ENCODE data around the gene SPAG16.
"Not testable (repeated sequence)": the region's sequence is repeated elsewhere in the genome, so short reads cannot be mapped to it uniquely, and the experiment has no call there.

SPAG16 gene

DNA sequence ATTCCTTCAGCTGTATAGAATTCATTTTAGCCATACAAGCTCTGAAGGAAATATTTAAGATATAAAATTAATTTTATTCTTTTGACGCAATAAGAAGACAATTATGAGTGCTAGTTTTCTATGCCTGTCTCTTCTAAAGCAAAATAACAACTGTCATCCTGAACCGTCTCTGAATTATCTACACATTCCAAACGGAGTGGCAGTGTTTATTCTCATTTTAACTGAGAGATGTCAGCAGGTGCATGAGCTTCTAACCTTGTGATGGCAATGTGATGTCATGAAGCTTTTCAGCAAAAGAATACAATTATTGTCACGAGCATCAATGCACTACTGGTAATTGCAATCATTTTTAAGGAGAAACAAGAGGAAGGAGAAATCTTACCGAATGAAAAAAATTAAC is 274.8 kb downstream of the SPAG16 start:
- no peak for DNase-seq

DNA sequence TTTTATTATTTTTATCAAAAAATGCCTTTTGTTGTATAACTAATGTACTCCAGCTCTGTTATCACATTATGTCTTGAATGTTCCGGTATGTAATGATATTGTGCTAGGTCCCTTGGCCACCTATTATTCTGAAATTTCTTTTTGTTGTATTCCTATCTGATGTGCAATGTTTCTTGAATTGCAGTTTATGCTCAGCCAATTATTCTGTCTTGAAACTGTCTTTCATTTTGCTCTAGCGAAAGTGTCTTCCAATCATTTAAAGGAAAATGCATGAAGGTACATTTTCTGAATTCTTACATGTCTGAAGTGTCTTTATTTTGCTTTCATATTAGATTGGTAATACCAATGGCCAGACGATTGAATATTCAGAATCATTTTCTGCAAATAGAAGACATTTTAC is 277.5 kb downstream of the SPAG16 start:
- no peak for DNase-seq

DNA sequence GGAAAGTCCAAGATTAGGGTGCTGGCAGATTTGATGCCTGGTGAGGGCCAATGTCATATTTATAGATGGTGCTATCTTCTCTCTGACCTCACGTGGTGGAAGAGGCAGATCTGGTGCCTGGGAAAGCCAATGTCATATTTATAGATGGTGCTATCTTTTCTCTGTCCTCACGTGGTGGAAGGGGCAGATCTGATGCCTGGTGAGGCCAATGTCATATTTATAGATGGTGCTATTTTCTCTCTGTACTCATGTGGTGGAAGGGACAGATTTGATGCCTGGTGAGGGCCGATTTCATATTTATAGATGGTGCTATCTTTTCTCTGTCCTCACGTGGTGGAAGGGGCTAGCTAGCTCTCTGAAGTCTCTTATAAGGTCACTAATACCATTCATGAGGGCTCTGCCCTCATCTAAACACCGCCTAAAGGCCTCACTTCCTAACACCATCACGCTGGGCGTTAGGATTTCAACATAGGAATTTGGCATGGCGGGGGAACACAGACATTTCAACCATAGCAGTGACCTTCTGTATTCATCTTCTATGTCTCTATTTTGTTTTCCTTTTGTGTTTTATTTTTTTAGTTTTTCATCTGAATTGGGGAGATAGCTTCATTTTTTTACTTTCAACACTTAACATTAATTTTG is 278.4 kb downstream of the SPAG16 start:
- no peak for DNase-seq

DNA sequence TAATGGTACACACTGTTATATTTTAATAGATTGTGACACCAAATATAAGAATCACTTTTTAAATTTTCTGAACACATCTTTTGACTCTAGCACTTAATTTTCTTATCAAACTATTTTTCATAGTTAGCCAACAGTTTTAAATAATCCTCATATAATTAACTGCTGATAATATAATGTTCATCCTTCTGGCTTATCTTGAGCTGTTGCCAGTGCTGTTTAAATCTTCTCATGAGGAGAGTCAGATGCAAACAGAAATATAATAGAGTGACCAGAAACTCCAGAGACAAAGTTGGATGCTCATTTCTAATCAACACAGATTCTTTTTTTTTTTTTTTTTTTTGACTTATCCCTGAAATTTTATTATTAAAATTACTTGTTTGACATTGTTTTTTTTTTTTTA is 282.6 kb downstream of the SPAG16 start:
- DNase-seq: no peak

DNA sequence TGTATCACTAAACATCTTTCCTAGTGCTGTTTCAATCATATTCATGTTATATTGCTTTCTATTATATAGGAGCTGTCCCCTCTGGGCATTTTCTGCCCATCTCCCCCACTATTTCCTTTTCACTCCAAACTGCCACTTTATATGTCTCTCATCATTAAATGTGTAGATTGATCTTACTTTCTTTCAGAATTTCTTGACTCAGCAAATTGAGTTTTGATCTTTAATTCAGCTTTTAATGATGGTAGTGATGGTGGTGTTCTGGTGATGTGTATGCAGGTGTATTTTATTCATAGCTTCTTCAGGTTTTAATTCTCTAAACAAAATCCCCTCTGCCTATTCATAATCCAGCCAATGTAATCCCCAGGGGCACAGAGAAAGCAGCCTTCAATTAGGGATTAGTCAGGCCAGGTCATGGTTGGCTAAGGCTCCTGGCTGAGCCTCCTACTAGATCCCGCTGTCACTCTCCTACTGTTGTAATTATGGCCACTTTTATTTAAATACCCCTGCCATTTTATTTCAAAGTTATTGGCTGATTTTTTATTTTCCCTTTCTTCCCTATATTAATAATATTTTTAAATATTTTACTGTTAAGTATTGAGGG is 325.4 kb downstream of the SPAG16 start:
- no peak for DNase-seq

DNA sequence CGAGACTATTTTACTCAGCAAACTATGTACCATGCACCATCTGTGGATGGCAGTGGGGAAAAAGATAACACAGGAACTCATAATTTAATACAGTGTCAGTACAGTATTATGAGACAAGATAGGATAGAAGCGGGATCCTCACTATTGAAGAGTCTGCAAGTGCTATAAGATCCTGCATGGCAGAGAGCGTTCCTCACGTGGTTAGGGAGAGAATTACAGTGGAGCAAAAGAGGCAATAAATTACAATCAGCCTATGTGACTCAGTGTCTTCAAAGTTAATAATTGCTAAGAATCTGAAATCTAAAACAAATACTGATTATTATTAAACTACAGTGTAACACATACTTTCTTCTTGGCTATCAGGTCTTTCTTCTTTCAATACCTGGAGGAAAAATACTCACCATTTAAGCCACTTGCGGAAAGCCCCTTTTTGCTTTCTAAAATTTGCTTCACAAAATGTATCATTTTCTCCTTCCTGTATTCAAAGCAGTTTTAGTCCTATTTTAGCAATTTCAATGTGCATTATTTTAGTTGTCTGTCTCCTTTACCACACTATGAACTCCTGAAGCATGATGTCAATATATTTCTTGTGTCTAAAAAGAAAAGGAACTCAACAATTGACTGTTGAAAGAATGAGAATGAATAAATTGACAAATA is 342.9 kb downstream of the SPAG16 start:
- no peak for DNase-seq

DNA sequence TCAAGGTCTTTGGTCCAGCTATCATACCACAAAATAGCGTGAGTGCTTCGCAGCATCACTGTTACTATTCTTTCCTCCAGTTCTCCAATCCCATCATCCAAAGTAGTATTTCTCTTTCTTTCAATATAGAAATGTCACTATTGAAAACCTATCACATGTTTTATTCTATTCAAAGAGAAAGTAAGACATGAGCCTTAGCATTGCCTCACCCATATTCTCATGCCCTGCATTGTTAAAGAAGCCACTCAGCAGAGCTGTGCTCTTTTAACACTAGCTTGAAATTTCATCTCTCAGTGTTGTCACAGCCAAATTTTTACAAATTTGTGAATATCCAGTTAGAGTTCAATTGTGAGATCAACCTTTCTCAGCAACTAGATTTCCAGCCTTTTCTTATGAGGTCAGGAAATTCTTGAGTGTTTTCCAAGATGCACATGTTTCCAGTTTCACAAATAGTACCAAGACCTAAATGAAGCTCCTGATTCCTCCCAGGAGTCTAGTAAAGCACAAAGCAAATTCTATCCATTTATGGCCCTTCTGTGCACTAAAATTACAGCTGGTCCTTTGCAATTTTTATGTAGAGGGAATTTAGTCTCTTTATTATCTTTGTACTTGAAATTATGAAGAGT is 343.7 kb downstream of the SPAG16 start:
- DNase-seq: no peak

DNA sequence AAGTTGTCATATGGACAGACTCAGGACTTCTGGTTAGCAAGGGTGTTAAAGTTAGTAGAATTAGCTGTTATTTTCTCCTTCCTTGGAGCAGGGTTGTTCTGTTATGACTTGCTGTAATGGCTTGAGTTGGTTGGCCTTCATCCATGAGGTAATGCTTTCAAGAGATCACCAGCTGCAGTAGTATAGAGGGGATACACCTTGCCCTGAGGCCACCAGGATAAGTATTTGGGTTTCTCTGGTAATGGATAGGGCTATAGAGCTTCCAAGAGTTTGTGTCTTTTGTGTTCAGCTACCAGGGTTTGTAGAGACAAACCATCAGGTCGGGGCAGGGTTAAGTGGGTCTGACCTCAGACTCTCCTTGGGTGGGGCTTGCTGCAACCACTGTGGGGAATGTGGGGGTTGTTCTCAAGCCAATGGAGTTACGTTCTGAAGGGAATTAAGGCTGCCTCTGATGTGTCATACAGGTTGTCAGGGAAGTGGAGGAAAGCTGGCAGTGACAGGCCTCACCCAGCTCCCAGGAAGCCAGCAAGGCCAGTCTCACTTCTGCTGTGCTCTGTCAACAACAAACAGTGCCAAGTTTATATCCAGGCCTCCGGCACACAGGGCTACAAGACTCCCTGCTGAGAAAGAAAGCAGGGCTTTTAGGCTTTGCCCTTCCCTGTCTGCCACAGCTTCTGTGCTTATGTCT is 356.6 kb downstream of the SPAG16 start:
- no peak for DNase-seq

DNA sequence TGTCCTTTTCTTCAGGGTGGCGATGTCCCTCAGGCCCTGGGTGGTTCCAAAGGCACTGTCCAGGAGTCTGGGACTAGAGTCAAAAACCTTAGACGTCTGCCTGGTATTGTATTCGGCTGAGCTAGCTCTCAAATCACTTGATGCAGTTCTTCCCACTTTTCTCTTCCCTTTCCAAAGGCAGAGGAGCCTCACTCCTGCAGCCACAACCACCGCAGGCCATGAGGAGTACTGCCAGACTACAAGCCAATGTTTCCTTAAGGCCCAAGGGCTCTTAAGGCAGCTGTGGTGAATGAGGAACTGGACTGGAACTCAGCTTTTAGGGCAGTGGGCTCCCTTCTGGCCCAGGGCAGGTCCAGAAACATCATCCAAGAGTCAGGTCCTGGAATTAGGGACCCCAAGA is 360.7 kb downstream of the SPAG16 start:
- no peak for DNase-seq

DNA sequence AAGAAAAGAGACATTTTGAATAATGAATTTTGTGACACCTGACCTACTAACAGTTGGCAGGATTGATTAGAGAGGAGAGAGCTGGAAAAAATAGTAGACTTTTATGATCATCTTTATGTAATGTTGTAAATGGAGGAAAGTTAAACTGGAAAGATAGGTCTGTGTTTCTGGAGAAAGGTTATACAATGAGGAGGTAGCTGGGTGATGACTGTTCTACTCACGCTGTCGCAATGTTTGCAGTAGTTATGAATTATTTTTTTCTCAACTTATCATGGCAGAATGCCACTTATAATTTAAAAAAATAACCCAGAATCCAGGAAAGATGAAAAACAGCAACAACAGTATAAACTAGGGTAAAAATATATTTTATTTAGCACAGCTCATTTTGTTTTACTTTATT is 364.9 kb downstream of the SPAG16 start:
- DNase-seq: no peak

DNA sequence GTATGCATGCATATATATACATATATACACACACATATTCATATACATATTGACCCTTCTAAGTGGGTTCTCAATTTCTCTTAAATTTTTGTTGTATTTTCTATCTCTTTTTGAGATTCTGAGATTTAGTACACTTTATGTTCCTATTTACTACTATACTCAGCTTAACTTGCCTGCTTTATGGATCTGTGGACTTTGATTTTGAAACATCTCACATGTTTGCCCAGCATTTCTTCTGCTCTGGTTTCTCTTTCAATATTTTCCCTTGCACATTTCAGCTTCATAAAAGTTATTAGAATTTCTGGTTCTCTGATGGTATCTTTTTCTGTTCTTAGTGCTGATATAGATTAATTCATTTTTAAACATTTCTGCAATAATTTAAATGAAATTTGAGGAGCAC is 380.6 kb downstream of the SPAG16 start:
- DNase-seq: no peak

DNA sequence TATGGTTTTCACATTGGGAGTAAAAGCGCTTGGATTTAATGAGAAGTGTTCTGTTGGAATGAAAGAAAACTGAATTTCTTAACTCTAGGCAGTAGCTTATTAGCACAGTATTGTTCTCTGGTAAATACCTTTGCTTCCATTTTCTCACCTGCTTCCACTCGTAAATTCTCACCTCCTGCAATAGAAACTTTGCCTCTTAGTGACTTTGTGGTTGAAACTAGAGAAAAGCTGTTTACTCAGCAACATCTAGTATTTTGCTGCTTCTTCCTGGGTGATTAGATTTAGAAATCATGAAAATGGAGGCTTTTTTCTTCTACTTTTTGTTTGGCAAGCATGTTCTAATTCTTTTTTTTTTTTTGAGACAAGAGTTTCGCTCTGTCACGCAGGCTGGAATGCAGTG is 385.4 kb downstream of the SPAG16 start:
- DNase-seq: no peak

DNA sequence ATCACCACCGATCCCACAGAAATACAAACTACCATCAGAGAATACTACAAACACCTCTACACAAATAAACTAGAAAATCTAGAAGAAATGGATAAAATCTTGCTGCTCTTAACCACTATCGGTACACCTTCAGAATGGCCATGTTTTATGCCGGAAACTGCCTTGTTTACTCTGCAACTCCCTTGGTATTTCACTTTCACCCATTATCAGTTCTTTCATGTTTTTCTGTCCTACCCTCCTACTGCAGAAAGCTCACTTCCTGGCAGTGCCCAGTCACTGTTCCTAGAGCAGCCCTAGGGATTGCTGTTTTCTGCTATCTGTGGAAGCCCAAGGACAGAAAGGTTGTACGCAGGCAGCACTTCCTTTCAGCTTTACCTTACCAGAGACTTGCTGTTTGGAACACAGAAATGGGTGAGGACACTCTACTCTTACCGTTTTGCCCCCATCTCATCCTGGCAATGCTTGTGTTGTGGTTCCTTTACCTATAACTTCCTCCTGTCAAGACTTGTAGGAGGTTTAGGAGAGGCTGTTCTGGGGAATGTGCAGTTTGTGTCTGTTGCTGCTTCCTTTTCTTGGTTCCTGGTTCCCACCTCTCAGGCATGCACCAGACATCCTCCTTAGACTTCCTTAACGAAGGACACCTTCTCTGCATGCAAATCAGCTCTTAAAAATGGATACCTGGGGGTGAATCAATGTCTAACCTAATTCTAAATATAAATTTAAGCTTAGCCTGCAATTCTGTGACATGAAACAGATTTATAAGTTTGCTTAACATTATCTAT is 394.4 kb downstream of the SPAG16 start:
- DNase-seq: no peak

DNA sequence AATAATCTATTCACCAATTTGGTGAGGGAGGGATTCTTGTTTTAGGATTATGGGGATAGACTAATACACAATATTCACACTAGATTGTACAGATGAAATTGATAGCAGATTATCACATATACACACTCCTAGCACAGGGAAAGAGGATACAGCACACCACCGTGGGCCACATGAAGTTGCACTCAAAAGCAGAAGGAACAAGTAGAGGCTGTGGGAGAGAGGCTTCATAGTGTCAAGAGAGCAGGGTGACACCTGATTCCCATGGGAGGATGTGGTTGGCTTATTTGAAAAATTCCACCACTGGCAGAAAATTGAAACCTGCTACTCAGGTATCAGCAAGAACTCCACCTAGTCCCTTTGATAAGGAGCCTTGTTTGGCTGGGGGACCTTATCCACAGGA is 395.6 kb downstream of the SPAG16 start:
- DNase-seq: no peak

DNA sequence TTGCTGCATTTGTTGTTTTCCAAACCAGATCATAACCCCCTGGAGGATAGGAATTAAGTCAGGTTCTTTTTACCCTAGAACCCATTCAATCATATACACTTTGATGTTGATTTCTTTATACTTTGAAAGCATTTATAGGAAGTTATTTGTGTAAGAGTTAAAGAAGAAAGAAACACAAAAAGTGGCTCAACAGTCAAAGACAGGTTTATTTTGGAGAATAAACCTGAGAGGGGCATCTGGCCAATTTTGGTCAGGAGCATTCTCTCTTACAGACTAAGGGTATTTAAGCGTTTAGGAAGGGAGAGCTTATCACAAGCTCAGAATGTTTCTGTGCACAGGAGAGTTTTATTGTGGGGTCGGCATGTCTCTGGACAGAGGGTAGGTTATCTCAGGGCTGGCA is 398.0 kb downstream of the SPAG16 start:
- DNase-seq: no peak

DNA sequence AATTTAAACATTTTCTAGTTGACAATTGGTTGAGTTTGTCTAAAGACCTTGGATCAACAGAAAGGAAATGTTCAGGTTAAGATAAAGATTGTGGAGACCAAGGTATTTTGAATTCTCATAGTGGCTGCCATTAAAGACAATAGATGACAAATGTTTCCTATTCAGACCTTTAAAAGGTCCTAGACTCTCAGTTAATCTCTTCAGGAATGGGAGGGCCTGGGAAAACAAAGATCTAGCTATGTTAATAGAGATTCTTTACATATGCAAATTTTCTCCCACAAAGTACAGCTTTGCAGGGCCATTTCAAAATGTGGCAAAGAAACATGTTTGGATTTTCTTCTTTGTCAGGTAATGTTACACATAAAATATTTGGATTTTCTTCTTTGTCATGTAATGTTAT is 403.9 kb downstream of the SPAG16 start:
- DNase-seq: no peak

DNA sequence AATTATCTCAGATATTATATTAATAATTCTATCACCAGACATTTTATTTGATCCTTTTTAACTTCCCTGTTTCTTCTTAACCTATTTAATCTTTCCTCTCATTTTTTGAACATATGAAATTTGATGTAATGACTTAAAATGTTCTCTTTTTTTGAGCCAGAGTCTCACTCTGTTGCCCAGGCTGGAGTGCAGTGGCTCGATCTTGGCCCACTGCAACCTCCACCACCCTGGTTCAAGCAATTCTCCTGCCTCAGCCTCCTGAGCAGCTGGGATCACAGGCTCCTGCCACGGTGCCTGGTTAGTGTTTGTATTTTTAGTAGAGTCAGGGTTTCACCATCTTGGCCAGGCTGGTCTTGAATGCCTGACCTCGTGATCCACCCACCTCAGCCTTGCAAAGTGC is 404.6 kb downstream of the SPAG16 start:
- not testable (repeated sequence) for DNase-seq

DNA sequence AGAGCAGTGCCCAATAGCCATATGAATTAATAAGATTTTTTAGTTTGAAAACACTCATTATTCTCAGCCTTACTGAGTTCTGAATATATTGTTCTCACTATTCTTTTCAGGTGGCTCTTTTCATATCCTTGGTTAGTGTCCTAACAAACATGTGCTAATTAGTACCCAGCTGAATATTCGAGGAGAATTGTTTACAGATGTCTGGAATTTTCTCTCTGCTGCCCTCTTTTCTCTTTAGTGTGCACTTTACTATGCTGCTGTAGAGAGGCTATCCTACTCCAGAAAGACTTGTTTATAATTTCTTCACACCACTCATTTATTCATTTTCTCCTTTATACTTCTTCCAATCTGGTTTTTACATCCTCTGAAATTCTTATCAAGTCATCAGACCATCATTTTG is 405.3 kb downstream of the SPAG16 start:
- no peak for DNase-seq

DNA sequence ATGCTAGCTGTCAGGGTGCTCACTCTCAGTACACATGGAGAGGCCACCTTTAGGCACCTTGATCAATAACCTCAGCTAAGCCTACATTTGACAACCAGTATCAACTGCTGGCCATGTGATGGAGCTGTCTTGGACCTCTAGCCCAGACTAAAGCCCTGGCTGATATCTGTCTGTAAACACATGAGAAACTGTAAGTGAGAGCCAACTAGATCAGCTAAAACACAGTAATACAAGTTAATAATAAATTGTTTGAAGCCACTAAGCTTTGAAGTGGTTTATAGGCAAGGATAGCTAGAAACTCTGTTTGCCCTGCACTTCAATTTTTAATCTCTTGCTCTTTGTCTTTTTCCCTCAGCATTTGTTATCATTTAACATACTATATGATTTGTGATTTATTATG is 407.1 kb downstream of the SPAG16 start:
- DNase-seq: no peak

DNA sequence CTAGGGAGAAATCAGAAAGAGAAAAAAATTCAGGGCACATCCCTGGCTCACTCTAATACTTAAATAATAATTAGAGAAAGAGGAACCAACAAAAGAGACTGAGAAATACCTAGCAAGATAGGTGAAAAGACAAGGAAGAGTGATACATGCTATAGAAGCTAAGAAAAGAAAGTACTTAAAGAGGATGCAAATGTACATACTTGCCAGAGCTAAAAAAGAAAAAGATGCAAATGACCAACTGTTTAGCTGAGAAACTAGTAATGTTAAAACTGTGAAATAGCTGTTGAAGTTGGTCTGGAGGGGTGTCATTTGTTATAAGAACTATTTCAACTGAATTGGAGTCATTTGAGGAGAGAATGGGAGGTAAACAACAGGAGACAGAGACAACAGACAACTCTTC is 412.2 kb downstream of the SPAG16 start:
- DNase-seq: no peak

DNA sequence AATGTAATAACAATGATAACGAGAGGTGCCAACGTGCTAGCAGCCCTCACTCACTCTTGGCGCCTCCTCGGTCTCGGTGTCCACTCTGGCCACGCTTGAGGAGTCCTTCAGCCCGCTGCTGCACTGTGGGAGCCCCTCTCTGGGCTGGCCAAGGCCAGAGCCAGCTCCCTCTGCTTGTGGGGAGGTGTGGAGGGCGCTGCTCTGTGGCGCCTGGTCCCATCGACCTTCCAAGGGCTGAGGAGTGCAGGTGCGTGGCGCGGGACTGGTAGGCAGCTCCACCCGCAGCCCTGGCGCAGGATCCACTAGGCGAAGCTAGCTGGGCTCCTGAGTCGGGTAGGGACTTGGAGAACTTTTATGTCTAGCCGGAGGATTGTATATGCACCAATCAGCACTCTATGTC is 417.1 kb downstream of the SPAG16 start:
- DNase-seq: not testable (repeated sequence)

DNA sequence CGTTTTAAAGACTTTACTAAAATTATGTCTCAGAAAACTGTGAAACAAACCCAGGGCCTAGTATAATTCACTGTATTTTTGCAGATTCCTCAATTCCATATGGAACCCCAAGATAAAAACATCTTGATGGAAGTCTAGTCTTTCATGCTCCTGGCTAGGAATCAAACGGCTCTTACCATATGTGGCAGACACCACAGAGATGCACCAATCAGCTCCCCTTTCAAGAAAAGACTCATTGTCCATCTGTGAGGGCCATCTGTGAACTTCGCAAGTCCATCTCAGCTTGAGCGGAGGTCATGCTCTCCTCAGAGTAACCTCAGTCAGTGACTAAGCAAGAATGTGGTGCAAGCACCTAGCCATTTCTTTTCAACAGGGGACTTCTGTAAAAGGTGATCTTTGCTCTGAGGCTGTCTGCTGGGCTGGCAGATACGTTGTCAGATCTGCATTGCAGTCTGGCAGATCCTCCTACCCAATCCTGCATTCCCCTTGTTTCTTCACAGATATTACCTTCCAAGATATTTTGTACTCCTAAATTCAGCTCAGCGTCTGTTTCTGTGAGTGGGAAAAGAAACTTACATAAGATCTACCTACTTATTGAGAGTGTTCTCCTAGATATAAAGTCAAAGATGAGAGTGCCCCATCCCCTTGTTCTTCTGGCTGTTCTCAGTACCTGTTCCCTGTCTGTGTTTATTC is 419.3 kb downstream of the SPAG16 start:
- DNase-seq: no peak
